Neutrophil (primary cell): Measurements from ENCODE around the gene SLC17A4.

Experiments used
- H3K27ac ChIP-seq: fragments of 200-600 bp; sonication (generic); 2 replicates; pipeline ENCODE4 v1.5.1; 2016; ENCODE audit warnings: mild to moderate bottlenecking, moderate library complexity
- H3K27me3 ChIP-seq: fragments of 200-600 bp; sonication (generic); 2 replicates; pipeline ENCODE4 v1.6.0; 2016; ENCODE audit warnings: mild to moderate bottlenecking
- H3K36me3 ChIP-seq: fragments of 200-600 bp; sonication (generic); 2 replicates; pipeline ENCODE4 v1.5.1; 2017
- H3K4me1 ChIP-seq, 2 experiments: fragments of 200-600 bp in 1 of 2; sonication (generic) in 1 of 2; 1 replicate in 1 of 2; 2 replicates in 1 of 2; pipeline versions ENCODE4 v1.5.1 to v1.6.1; 2013 to 2016; ENCODE audit warnings: low read depth in 1 of 2, low read length in 1 of 2, mild to moderate bottlenecking in 1 of 2, moderate library complexity in 1 of 2; ENCODE audit not compliant: control insufficient read depth in 1 of 2, insufficient read depth in 1 of 2
- H3K4me3 ChIP-seq, 2 experiments: fragments of 200-600 bp in 1 of 2; sonication (generic) in 1 of 2; 1 replicate in 1 of 2; 2 replicates in 1 of 2; pipeline ENCODE4 v1.5.1; 2013 to 2016; ENCODE audit warnings: low read depth in 1 of 2, low read length in 1 of 2, mild to moderate bottlenecking in 1 of 2, moderate library complexity in 1 of 2
- H3K9me3 ChIP-seq: fragments of 200-600 bp; sonication (generic); 2 replicates; pipeline ENCODE4 v1.5.1; 2016
- CTCF ChIP-seq: fragments of 200-600 bp; sonication (generic); IDR thresholded peaks from 2 replicates; pipeline ENCODE4 v1.5.1; 2016; ENCODE audit warnings: antibody characterized with exemption

The SLC17A4 gene

GRCh38 chr6:25730907-25731306 lies 23.6 kb upstream of the SLC17A4 start:
- Histone ChIP-seq H3K27ac (no peak overlapping the region), H3K9me3 (no peaks in the 10 kb centered on the region), H3K27me3 (peaks cover 39% of the 10 kb centered on the region), H3K4me1 (no peaks in the 10 kb centered on the region), H3K36me3 (no peaks in the 10 kb centered on the region), H3K4me3 (no peak overlapping the region)
- no peak for TF ChIP-seq CTCF

DNA sequence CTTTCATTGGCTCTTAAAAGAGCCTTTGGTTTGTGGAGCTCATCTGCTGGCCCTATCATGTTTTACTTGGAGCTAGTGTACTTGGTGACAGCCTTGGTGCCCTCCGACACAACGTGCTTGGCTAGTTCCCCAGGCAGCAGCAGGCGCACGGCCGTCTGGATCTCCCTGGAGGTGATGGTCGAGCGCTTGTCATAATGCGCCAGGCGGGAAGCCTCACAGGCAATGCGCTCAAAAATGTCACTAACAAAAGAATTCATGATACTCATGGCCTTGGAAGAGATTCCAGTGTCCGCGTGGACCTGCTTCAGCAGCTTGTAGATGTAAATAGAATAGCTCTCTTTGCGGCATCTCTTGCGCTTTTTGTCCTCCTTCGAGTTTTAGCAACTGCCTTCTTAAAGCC lies 22.8 kb upstream of the SLC17A4 start:
- H3K9me3 ChIP-seq, result no peaks in the 10 kb centered on the region
- TF ChIP-seq CTCF, result no peak
- H3K27ac ChIP-seq, result no peak overlapping the region
- H3K4me1 ChIP-seq, result no peaks in the 10 kb centered on the region
- H3K27me3 ChIP-seq, result peaks cover 39% of the 10 kb centered on the region
- no peak overlapping the region for H3K4me3 ChIP-seq
- H3K36me3 ChIP-seq, result no peaks in the 10 kb centered on the region

DNA sequence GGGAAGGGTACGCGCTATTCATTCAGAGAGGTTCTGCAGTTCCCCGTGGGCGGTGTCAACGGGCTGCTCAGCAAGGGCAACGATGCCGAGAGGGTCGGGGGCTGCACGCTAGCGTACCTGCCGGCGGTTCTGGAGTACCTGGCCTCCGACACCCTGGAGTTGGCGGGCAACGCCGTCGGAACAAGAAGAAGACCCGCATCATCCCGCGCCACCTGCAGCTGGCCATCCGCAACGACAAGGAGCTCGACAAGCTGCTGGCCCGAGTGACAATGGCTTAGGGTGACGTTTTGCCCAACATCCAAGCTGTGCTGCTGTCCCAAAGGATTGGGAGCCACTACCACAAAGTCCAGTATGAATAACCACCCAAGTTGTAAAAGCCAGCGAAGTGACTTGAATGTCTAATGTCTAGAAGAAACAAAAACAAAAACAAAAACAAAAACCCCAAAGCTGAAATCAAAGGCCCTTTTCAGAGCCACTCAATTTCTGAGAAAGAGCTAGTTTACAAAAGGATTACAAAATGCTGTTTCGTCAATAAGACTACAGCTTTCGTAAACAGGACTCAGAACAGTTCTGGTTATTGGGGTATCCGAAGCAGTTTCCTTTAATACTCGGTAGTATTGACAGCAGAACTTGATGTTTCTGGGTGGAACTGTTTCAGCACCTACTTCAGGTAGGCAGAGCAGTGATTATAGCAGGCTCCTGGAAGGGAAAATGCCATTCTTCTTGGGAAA lies 21.9 kb upstream of the SLC17A4 start:
- no peak overlapping the region for H3K27ac ChIP-seq
- no peak overlapping the region for H3K4me3 ChIP-seq
- H3K27me3 ChIP-seq, result peaks cover 39% of the 10 kb centered on the region
- no peak for TF ChIP-seq CTCF
- no peaks in the 10 kb centered on the region for H3K4me1 ChIP-seq
- no peaks in the 10 kb centered on the region for H3K36me3 ChIP-seq
- H3K9me3 ChIP-seq, result peaks cover 4% of the 10 kb centered on the region

- TF ChIP-seq CTCF, result no peak
These were observed 19.3 kb upstream of the SLC17A4 start for GRCh38 chr6:25735261-25735660.

DNA sequence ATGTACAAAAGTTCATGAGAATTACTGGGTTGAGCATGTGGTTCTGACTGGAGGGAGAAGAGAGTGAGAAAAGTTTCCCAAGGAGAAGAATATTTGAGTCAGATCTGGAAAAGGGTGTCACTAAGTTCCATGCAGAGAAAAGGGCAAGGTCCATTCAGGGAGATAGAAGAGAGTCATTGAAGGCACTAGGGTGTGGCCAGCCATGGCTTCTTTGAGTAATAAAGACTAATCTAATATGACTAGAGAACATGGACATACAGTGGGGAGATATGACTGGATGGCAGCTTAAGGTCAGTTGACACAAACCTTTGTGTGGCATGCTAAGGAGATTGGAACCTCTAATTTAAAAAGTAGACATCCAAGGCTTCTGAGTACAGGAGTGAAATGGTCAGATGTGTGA lies 10.7 kb upstream of the SLC17A4 start:
- Histone ChIP-seq H3K36me3 (no peaks in the 10 kb centered on the region), H3K9me3 (no peaks in the 10 kb centered on the region), H3K4me1 (no peaks in the 10 kb centered on the region), H3K4me3 (no peak overlapping the region), H3K27ac (no peak overlapping the region), H3K27me3 (no peaks in the 10 kb centered on the region)
- no peak for TF ChIP-seq CTCF

More at GRCh38 chr6:25735261-25735660, 19.3 kb upstream of the SLC17A4 start:
- Histone ChIP-seq H3K36me3 (no peaks in the 10 kb centered on the region), H3K27ac (no peak overlapping the region), H3K9me3 (peaks cover 4% of the 10 kb centered on the region), H3K4me3 (no peak overlapping the region), H3K27me3 (peaks cover 31% of the 10 kb centered on the region), H3K4me1 (no peaks in the 10 kb centered on the region)
